Kidney tubule cell (primary cell): ENCODE measurements around the gene EMILIN1.
A peak's percentile ranks its signal among the peaks of the same experiment; 100 is the strongest.

ENCODE experiments used
- DNase-seq: peaks from one replicate; pipeline ENCODE4 v3.0.0-alpha.2; 2018; ENCODE audit warnings: low spot score

The EMILIN1 gene

DNA sequence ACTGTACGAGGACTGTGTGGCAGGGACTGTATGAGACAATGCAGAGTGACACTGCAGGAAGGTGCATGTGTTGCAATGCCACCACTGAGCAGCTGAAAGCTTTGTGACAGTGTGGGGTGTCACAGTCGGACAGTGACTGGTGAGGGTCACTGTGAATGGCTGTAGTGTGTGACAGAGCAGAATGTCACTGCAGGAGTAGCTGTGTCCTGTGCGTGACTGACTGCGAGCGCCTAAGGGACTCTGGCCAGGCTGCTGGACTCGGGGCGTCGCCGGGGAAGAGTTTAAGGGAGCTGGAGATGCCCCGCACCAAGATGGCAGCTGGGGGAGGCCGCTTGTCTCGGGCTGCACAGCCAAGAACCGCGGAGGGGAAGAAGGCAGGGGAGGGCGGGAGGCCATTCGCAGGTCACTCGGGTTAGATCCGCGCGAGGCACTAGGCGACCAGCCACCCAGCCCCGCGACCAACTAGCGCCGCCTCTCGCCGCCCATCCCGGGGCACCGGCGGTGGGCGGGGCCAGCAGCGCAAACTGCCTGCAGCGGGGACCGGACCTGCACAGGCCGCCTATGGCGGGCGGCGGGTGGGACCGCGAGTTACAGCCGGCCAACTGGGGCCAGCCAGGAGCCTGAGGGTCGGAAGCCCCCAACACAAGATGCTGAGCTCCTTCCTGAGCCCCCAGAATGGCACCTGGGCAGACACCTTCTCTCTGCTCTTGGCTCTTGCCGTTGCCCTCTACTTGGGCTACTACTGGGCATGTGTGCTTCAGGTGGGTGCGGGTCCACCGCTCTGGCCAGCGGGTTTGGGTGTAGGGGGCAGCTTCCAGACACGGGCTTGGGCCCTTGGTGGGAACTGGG, 45.1 kb downstream of the EMILIN1 start, which contains the start of gene ABHD1:
TSS of gene ABHD1 (plus strand) at position 514 of the 849 bp plus-strand sequence. CDS start at position 648, 134 bp downstream.
- peak; percentile 26 for DNase-seq

DNA sequence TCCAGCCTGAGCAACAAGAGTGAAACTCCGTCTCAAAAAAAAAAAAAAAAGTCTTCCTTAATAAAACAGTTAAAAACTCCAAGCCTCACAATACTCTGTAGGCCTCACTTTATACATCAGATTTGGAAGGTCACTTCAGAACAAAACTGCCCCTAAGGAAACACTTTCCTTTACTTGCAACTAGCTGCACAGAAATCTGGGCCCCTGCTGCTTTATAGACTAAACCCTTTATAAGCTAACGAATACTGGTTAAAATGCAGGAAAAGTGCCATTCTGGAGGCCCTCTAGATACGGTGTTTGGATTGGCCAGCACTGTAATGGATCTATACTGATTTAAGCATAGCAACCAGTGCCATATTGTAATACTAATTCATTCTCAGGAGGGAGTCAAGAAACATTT, 46.7 kb downstream of the EMILIN1 start:
- no peak for DNase-seq

- DNase-seq = no peak
Measured at GRCh38 chr2:27126252-27126710, 47.9 kb downstream of the EMILIN1 start.

DNA sequence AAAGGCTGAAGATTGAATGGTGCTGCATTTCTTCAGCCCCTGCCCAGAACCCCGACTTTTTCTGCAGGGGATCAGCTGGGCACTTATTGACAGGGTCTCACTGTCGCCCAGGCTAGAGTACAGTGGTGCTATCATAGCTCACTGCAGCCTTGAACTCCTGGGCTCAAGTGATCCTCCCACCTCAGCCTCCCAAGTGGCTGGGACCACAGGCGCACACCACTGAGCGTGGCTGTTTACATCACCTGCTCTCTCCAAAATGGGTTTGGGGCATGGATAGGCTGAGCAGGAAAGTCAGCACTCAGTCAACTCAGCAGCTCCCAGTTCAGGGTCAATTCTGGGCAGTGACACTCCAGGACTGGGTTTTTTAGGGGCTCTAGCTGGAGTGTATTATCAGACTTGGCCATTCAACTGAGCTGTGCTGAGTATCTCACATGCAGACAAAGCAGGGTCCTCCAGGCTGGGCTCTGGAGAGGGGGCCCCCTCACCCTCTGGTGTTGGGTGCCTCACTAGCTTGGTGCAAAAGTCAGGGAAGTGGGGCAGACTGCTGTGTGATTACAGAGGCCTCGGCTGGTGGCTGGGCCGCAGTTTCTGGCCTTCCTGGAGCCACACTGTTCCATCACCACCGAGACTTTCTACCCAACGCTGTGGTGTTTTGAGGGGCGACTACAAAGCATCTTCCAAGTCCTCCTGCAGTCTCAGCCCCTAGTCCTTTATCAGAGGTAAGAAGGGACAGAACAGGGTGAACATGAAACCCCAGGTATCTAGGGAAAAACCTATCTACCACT, 49.7 kb downstream of the EMILIN1 start:
- DNase-seq = no peak

DNA sequence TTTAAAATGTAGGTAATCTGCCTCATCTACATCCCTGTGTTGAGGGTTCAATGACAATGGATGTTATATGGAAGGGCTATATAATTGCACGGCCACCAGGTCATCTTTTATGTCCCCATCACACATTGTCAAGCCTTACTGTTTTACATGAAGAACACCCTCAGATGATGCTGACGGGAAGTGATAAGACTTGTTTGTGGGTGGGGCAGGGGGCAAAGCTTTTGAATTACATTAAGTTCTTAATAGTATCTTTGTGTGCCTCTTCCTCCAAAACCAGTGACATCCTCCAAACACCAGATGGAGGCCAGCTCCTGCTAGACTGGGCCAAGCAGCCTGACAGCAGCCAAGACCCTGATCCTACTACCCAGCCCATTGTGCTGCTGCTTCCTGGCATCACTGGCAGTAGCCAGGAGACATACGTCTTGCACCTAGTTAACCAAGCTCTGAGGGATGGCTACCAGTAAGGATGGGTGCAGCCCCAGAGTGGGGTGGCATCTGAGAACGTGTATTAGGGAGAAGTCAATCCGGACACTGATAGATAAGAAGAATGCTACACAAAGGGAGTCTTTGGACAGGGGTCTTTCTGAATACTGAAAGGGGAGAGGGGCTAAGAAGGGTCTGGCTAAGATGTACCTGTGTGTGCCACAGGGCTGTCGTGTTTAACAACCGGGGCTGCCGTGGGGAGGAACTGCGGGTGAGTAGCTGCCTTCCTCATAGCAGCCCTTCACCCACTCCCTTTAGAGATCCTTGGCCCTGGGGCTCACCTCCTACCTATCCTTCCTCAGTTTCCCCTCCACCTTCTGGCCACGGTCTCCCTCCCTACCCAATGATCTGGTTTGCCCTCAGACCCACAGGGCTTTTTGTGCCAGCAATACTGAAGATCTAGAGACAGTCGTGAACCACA, 50.5 kb downstream of the EMILIN1 start:
- DNase-seq = no peak

- no peak for DNase-seq
Measured at GRCh38 chr2:27130396-27130795, 52.0 kb downstream of the EMILIN1 start.

DNA sequence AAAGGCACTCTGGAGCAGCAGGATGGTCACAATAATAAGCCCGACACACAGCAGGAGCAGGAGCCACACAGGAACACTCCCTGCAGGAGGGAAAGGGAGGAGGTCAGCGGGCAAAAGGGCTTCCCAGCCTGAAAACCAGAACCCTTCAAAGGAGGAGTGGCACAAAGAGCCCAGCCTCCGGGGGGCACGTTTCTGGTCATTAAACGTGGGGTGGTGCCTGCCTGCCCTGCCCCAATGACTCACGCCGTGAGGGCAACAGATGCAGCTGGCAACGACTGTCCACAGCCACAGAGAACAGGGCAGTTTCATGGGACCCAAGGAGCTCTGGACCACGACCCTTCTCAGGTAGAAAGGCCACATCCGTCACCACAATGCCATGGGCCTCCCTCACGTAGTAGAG, 53.0 kb downstream of the EMILIN1 start:
- DNase-seq = no peak

- peak; percentile 23 for DNase-seq
Measured at GRCh38 chr2:27133195-27133875, 54.9 kb downstream of the EMILIN1 start.

DNA sequence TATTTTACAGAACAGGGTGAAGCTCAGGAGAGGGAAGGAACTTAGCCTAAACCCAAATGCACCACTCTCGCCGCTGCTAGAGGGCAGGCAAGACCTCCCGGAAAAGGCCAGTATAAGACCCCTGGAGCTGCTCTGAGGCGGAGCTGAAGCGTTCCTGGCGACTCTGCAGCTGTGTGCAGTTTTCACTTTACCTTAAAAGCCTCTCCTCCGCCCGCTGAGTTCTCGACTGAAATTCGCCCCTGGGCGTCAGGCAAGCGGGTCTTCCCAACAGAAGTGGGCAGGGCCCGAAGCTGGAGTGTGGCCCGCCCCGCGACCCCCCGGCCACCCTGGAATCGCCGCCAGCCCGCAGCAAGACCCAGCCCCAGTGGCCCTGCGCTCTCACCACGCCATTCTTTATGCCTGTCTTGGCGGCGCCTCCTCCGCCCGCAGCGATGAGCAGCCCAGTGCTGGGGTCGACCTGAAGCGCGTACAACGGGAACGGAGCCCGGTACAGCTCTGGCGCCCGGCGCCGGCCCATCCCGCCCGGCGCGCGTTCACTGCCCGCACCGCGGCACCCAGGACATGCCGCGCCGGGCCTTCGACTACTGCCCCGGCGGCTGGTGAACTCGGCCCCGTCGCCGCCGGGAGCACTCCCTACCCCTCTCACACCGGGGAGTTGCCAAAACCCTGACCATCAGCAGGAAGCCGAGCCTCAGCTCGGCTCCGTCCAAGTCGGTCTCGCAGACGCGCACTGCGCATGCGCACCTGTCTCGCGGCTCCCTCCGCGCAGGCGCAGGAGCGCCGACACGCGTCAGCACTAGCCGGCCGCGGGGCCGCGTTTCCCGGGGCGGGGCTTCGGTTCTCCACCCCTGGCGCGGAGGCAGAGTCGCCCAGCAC, 55.7 kb downstream of the EMILIN1 start, which contains the start of gene PREB:
TSS of gene PREB (minus strand) at position 732 of the 876 bp plus-strand sequence. CDS start at position 517, 215 bp downstream.
- peak; percentile 95 for DNase-seq

GRCh38 chr2:27134781-27135477, 56.5 kb downstream of the EMILIN1 start:
- DNase-seq = no peak

GRCh38 chr2:27135478-27135955, 57.1 kb downstream of the EMILIN1 start:
- DNase-seq = no peak
